GM19035 (cell line): ENCODE data around the gene TLR9.

Experiments used
- ATAC-seq: cut with Tn5 transposase; IDR thresholded peaks from one replicate; pipeline ENCODE4 v1.9.1; 2021; ENCODE audit not compliant: unreplicated experiment

TLR9 gene

DNA sequence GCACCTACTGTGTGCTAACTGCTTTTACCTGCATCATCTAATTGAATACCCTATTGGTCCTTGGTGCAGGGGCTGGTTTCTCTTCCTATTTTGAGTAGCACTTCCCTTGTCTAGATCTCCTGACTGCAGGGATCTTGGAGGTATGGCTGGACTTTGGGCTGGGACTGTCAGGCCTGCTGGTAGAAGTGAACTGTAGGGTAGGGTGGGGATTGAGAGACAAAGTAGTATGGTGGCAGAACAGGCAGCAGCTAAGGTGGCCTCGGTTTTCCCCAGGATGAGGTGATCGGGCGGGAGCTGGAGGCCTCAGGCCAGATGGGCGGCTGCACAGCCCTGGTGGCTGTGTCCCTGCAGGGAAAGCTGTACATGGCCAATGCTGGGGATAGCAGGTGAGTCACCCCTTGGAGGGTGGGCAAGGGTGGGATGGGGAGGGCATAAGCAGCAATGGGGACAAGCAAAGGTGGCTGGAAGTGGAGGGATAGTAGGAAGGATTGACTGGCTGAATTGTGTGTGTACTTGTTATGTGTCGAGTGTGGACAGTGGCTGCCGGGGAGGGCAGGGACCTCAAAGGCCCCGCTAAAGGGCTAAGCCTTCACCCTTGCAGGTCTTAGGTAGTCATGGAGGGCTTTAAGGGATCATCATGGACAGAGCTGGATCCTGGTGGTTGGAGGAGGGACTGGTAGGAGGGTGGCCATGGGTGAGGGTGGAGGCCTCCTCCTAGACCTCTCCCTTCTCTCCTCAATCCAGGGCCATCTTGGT, 22.1 kb upstream of the TLR9 start:
- ATAC-seq: no peak

DNA sequence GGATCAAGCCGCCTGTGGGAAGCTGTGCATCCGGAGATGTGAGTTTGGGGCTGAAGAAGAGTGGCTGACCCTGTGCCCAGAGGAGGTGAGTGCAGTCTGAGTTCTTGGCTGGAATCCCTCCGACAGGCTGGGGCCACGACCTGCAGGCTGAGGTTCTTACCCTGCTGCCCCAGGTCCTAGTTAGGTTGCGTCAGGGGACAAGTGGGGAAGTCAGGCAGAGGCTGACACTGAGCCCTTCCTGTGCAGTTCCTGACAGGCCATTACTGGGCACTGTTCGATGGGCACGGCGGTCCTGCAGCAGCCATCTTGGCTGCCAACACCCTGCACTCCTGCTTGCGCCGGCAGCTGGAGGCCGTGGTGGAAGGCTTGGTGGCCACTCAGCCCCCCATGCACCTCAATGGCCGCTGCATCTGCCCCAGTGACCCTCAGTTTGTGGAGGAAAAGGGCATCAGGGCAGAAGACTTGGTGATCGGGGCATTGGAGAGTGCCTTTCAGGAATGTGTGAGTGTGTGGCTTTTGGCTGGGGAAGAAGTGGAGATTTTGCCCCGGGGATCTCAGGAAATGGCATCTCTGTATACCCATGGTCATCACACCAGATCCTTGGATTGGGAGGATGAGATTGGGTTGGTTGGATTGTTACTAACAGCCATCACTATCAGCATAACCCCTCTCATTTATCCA, 21.4 kb upstream of the TLR9 start:
- no peak for ATAC-seq

DNA sequence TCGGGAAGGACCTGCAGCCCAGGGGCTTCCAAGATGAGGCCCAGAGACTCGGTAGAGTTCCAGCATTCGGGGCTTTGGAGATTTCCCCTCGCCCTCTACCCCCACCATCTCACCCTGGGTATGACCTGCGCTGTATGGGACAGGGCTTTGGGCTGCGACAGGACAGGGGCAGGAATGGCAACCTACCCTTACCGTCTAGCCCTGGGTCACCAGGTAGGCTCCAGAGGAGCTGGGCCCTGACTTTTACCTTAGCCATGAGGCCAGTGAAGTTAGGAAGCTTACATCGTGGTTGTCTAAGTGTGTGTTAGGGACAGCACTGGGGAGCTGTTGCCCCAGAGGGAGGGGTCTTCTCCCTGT, 20.8 kb upstream of the TLR9 start:
- ATAC-seq: no peak

DNA sequence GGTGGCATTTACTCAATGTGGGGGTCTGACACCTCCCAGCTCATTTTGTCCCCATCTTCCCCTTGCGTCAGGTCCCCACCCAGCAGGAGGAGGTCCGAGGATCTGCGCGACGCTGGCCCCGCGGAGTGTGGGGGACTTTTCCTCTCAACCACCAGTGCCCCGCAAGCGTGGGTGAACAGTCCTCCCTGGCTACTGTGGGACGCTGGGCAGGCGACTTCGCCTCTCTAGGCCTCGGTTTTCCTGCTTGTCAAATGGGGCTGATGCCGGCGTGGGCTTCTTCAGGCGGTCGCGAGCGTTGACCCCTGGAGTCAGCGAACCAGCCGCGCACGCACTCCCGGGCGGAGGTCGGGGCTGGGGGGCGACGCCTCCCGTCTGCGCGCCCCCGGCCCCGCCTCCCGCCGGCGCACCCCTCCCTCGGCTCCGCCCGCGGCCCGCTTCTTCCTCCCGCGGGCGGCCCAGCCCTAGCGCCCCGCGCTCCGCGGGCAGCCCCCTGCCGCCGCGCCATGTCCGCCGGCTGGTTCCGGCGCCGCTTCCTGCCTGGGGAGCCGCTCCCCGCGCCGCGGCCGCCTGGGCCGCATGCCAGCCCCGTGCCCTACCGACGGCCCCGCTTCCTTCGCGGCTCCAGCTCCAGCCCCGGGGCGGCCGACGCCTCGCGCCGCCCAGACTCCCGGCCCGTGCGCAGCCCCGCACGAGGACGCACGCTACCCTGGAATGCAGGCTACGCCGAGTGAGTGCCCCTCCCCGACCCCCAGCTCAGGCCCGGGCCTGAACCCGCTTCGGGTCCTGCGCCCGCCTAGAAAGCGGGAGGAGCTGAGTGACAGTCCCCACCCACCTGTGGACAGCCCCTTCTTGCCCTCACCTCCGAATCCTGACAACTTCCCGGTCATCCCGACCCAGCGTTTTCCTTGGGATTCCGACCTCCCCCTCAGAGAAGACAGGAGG, 20.1 kb upstream of the TLR9 start, which contains the start of gene PPM1M:
PPM1M (plus strand) TSS at position 438 of the 942 bp plus-strand sequence; CDS start at position 504, 66 bp downstream.
- no peak for ATAC-seq

DNA sequence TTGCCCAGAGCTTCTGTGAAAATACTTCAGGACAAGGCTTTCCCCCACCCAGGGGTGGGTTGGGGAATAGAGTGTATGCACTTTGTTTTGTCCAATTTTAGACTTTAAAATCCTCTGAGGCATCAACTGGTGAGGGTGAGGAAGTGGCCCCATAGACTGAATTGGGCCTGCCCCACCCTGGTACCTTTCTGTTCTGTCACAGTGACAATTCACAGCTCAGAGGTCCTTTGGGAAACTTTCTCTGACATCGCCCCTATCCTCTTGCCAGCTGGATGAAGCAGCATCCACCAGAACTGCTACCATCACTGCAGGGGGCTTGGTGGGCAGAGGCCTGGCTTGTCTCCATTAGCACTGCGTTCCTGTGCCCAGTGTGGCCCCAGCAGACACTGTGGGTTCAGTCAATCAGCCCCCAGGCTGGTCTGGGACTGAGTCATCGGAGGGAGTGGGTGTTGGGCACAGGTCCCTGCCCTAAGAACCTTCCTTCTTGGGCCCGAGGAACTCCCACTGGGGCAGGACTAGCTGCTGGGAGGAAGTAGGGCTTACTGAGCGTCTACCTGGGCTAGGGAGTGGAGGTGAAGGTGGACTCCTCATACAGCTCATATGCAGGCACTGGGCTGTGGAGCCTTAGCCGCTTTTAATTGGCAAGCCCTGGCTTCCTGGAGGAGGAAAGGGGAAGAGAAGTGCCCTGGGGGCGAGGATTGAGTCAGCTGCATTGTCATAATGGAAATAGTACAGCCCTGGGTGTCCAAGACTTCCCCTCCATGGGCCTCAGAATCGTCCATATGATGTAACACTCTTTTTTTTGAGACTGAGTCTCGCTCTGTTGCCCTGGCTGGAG, 18.6 kb upstream of the TLR9 start:
- no peak for ATAC-seq

DNA sequence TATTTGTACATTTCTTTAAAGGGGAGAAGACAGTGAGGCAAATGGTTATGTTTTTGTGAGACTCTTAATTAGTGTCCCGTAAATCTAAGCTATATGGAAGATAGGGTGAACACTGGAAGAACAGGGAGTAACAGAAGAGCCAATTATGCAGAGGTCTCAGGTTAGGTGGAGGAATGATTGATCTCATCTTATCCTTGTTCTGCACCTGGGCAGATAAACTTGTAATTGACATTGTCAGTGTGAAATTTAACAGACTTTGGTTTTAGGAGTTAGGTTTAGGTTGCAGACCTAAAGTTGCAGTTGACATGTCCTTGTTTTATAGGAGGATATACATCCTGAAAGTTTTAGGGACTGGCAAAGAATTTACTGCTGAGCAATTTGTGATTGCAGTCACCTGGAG, 16.6 kb upstream of the TLR9 start:
- no peak for ATAC-seq

DNA sequence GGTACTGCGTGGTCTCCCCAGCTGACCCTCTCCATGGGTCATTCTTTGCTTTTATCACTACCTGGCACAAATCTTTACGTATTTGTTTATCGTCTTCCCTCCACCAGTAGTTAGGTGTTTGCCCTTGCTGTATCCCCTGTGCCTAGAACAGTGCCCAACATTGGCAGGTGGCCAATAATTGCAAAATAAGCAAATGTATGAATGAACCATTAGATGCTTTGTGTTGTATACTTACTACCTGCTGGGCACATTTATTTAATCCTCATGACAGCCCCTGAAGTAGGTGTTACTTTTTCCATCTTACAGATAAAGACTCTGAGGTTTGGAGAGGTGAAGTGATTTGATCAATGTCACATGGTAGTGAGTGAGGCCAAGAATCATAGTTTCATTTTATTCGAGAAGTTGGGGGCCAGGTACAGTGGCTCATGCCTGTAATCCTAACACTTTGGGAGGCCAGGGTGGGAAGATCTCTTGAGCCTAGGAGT, 15.5 kb upstream of the TLR9 start:
- no peak for ATAC-seq

DNA sequence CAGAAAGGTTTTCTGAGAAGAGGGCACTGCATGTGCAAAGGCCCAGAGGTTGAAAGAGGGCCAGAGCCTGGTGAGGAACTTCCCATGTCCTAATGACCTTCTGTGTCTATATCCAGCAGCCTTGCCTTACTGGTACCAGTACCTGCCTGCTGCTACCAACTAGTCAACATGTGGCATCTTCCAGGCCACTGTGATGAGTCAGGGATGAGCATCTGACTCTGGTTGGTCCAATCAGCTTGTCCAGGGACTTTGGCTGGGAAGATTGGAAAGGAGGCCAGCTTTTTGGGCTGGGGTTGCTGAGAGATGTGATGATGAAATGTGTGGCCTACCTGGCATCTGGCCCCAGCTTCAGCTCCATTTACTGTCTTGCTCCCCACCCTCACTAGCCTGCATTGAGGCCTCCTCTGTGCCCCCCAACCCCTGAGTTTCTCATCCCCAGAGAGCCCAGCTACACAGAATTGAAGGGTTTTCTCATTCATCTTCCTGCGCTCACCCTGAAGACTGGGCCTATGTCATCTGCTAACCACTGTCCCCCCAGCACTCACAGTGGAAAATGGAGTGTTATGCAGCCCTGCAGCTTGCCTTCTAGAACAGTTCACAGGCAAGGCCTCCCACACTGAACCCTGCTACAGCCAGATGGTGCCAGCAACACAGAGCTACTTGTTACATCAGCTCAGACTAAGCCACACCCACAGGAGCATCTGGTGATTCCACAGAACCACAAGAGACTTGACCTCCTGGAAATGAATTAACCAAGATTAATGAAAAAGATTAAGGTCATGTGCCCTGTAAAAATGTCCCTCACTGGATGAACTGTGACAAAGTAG, 14.8 kb upstream of the TLR9 start:
- no peak for ATAC-seq

DNA sequence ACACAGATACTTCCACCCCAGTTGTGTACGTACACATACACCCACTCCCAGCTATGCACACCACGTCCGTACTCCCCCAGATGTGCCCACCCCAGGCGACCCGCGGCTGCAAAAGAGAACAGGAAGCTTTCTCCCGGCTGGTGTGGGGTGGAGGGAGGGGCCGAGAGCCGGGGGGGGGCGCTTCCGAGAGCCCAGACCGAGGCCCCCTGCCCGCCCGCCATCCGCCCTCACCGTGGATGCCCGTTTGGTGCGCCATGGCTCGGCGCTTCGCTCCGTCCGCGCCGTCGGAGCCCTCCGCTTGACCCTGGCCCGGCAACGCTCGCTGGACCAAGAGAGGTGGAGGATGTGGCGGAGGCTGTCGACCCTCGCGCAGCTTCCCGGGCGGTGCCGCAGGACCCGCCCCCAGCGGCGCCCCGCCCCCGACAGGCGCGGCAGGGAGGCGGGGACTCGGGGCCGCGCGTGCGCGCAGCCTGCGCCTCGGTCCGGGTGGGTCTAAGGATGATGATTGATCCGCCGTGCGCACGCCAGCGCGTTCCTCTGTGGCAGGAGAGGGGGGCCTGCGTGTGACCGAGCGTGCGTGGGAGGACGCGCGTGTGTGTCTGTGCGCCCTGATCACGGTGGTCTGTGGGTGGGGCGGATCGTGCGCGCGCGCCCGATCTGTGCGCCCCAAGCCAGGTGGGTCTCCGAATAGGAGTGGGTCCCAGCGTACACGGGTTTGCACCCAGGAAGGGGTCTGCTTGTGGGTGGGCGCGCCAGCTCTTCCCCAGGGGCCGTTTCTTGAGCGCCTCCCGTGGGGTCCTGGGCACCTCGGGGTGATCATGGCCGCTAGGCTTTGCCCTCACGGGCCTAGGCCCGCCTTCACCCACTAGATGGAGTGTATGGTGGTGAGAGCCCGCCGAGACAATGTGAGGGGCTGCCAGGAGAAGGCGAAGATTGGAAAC, 13.6 kb upstream of the TLR9 start, which contains the start of gene TWF2:
TWF2 (minus strand) TSS at position 398 of the 941 bp plus-strand sequence; CDS start at position 256, 142 bp downstream.
- ATAC-seq: peak; percentile 77

DNA sequence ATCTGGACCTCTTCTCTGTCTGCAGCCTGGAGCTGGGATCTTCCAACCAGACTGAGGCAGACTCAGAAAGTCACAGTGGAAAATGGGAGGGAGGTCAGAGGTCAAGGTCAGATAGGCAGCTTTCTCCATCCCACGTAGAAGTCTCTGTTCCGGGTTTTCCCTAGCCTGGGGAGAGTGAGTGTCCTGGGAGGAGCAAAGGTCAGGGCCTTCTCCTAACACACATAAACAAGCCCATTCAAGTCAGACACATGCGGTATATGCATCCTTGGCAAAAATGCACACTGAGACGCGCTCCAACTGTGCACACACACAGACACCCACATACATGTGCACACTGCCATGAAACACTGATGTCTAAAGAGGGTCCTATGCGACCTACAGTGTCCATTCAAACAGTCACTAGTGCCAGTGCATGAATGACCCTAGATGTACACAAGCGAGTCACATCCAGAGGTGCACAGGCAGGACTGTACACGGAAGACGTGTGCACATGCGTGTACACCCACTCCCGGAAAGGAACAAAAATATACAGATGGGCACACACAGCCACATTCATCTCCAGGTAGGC, 12.8 kb upstream of the TLR9 start:
- ATAC-seq: peak; percentile 3

DNA sequence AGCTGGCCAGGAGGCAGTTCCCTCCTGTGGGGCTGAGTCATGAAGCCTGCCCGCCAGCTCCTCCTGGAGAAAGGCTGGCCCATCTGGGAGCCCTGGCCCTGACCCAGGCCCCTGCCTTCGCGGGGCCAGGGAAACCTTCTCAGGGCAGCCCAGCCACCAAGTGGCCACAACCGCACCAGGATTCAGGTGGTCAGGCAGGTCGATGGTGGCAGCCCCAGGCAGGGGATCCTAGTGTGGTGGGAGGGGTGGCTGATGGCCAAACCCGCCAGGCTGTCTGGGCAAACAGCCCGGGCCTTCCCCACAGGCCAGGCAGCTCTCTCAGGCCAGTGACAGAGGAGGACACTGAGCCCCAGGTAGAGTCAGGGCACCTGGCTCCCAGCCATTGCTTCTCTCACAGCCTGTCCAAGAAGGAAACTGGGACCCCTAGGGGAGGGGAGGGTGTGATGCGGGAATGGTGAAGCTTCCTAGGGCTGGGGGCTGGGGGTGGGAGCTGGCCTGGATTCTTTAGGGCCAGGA, 12.3 kb upstream of the TLR9 start:
- no peak for ATAC-seq

DNA sequence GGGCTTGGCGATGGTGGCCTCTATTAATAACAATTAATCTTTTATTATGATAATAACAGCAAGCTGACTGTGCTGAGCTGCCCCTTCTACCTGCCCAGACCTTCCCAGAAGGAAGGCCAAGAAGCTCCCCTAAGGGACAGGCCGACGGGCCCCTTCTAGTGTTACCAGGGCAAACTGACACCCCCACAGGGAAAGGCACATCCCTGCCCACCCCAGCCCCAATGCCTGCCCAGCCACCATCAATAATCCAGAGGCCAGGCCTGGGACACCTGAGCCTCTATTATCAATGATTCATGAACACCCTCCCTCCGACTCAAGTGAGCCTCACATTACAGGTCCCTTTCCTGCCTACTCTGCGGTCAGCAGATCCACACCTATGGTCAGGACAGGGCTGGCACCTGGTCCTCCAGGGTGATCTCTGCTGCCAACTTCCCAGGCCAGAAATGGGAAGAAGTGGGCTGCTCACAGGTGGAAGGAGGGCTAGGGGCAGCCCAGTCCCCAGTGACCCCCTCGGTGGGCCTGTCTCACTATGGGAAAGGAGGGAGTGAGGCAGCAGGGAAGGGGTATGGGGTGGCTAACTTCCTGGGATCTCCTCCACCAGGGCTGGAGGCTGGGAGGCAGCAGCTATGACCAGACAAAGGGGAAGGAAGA, 11.7 kb upstream of the TLR9 start:
- no peak for ATAC-seq

DNA sequence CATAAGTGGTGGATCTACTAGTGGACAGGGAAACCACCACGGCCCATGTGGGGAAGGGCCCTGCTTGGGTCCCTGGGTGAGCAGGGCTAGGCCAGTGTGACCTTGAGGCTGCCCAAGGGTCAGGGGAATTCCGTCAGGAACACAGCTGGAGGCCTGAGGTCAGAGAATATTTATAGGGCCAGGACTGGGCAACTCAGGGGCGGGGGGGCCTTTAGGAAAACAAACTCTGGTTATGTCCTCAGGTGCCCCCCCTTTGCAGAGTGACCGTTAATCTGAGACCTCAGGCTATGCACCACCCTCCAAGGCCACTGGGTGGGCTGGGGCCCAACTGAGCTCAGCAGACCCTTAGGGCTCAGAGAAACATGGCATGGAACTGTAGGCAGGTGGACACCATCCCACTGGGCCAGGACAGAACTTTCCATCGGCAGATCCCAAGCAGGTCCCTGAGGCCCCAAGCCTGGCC, 11.0 kb upstream of the TLR9 start:
- no peak for ATAC-seq

DNA sequence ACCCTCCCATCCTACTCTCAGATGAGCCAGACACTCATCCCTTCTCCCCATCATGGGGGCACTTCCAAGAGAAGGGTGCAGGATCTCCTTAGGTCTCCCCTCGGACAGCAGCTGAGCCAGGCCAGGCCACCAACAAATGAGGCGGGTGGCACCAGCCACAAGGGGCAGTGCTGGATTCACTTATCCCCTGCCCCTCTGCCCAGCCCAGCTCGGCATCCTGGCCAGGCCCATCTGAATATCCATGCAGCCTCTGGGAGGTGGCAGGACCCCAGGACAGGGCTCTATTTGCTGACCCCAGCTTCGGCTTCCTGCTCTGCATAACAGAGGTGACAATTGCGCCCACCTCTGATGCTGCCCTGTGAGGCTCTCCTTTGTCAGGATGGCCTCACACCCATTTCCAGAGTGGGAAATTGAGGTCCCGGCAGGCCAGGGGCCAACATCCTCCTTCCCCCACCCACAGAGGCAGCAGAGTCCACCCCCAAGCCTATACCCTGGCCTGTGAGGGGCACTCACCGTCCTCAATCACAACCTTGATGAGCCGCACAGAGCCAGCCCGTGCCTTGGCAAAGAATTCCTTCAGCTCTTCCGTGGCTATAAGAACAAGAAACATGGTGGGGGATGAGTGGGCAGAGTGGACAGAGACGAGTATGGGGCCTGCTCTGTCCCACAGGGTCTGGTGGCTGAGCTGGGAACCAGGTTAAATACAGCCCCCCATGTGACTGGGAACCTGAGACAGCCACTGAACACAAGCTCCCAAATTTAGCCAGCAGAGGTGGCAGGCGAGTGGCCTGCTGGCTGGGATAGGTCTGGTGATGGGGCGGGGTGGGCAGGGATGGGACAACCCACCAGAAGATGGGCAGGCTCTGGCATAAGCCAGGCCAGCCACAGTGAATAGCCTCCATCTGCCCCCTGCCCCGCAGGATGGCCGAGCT, 9.3 kb upstream of the TLR9 start:
- no peak for ATAC-seq

DNA sequence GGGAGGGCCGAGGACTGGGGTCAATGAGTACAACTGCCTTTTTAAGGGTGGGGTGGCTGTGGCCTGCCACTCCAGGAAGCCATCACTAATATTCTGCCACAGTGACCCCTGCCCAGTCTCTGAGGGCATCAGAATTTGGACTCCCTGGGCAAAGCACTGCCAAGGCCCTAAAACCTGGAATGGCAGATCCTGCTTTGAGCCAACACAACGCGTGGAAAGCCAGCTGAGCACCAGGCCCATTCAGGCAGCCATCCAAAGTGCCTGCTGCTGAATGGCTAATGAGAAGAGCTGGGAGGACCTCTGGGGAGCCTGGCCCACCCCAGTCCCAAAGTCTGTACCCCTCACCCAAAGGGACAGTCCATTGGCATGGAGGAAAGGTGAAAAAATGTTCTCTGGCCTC, 8.5 kb upstream of the TLR9 start:
- no peak for ATAC-seq

DNA sequence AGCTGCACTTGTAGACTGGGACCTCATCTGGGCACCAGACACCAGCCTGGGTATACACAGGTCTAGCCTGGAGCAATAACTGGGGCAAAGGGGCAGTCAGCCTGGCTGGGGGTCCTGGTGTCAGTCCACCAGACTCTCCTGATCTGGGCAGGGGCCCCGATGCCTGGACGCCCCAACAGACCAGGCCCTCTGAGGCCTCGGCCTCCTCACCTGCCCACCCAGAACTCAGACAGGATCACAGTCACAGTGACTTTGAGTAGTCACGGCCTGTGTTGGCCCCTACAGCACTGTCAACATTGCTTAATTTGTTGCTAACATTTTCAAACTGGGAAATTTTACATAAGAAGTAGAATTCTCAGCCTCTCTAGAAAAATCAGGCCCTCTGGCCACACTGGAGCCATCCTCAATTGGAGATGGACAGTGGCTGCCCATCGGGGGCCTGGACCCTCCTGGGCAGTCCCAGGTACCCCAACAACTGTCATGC, 7.7 kb upstream of the TLR9 start:
- no peak for ATAC-seq
